CD4-positive, alpha-beta memory T cell (primary cell): Measurements from ENCODE around the gene KIFBP. TPM values are rescaled to one million over a fixed set of nuclear protein-coding genes. Genes with fewer than 3 reads are reported as not detected.
A peak's percentile ranks its signal among the peaks of the same experiment; 100 is the strongest.
"Not testable (repeated sequence)": the region's sequence is repeated elsewhere in the genome, so short reads cannot be mapped to it uniquely, and the experiment has no call there.

Experiments
- CTCF ChIA-PET: fragments of 350-600 bp; sonication (Branson Sonifier 250); formaldehyde crosslinking; loops from one replicate; lab custom pipeline; 2021; ENCODE audit warnings: inconsistent platforms; ENCODE audit not compliant: partially characterized antibody; lab: Charles Lee
- POLR2A ChIA-PET: fragments of 350-600 bp; sonication (Branson Sonifier 250); formaldehyde crosslinking; loops from one replicate; lab custom pipeline; 2021; ENCODE audit not compliant: partially characterized antibody; lab: Charles Lee
- DNase-seq, 5 donors: peaks; one replicate each; pipeline versions ENCODE4 v3.0.0 to v3.0.0-alpha.2; 2020 to 2022; ENCODE audit warnings: mixed read lengths in 1 of 5
- H3K27ac ChIP-seq: one replicate; pipeline ENCODE4 v1.7.0; 2013; ENCODE audit warnings: low read depth, low read length
- H3K27me3 ChIP-seq: 2 replicates; pipeline ENCODE4 v1.7.0; 2013; ENCODE audit warnings: mild to moderate bottlenecking, low read length, moderate library complexity; ENCODE audit not compliant: insufficient read depth
- H3K36me3 ChIP-seq: 2 replicates; pipeline ENCODE4 v1.7.0; 2013; ENCODE audit warnings: mild to moderate bottlenecking, low read length, moderate library complexity; ENCODE audit not compliant: insufficient read depth
- H3K4me1 ChIP-seq: 2 replicates; pipeline ENCODE4 v1.7.0; 2013; ENCODE audit warnings: mild to moderate bottlenecking, low read length, moderate library complexity; ENCODE audit not compliant: insufficient read depth
- H3K4me3 ChIP-seq, 2 donors: one replicate each; pipeline ENCODE4 v1.7.0; 2013; ENCODE audit warnings: low read length in 2 of 2, mild to moderate bottlenecking in 1 of 2
- H3K9me3 ChIP-seq, 2 donors: one replicate each; pipeline ENCODE4 v1.7.0; 2013; ENCODE audit warnings: low read length in 2 of 2, control low read depth in 1 of 2; ENCODE audit not compliant: control insufficient read depth in 1 of 2
- H3K27ac Mint-ChIP-seq, 7 donors: one replicate each; pipeline ENCODE4 v1.8.0; 2020 to 2021; ENCODE audit warnings: mixed read lengths in 7 of 7, mild to moderate bottlenecking in 6 of 7, inconsistent platforms in 3 of 7, moderate library complexity in 3 of 7
- H3K27me3 Mint-ChIP-seq, 2 donors: one replicate each; pipeline ENCODE4 v1.8.0; 2020 to 2021; ENCODE audit warnings: mixed read lengths in 2 of 2
- H3K36me3 Mint-ChIP-seq, 2 donors: one replicate each; pipeline ENCODE4 v1.8.0; 2020 to 2021; ENCODE audit warnings: mixed read lengths in 2 of 2, inconsistent platforms in 1 of 2, mild to moderate bottlenecking in 1 of 2
- H3K4me1 Mint-ChIP-seq, 4 donors: one replicate each; pipeline ENCODE4 v1.8.0; 2020 to 2021; ENCODE audit warnings: mixed read lengths in 4 of 4, mild to moderate bottlenecking in 1 of 4
- H3K4me3 Mint-ChIP-seq, 8 donors: one replicate each; pipeline ENCODE4 v1.8.0; 2020 to 2021; ENCODE audit warnings: mixed read lengths in 8 of 8, mild to moderate bottlenecking in 7 of 8, moderate library complexity in 6 of 8, inconsistent platforms in 3 of 8
- H3K9me3 Mint-ChIP-seq, 8 donors: one replicate each; pipeline ENCODE4 v1.8.0; 2020 to 2021; ENCODE audit warnings: mixed read lengths in 8 of 8, mild to moderate bottlenecking in 5 of 8, inconsistent platforms in 3 of 8, moderate library complexity in 1 of 8
- intact Hi-C: fragments of 100-400 bp; cut with micrococcal nuclease; formaldehyde crosslinking; loops from one replicate; pipeline ENCODE4 v1.15.1; 2023
- polyA plus RNA-seq, 2 donors: library from polyadenylated mRNA; unstranded; fragments of 300-500 nt; fragmentation: Illumina TruSeq; gene quantifications; one replicate each; pipeline ENCODE4 v1.2.3, GENCODE V29; 2021
- total RNA-seq, 2 experiments: library from RNA; stranded (reverse); gene quantifications; one replicate each; pipeline ENCODE4 v1.2.3, GENCODE V29; 2021

The KIFBP gene
- 10 to 100 TPM; 17.9 to 18.5 TPM for total RNA-seq
- polyA plus RNA-seq = 1 to 10 TPM; 2.7 to 8.1 TPM

GRCh38 chr10:68988530-68989316, at the start of gene KIFBP:
Gene KIFBP (plus strand): TSS chr10:68988803. CDS start chr10:68988833, 30 bp downstream.
- ChIA-PET POLR2A (interaction anchor here (0.8 to 4.1 kb wide), 16 partner anchors 11 to 388 kb away, joined by 3 to 25 read pairs (median 4); partner anchors contain the start of genes DDX21, DDX50, SRGN and SUPV3L1), CTCF (interaction anchor here (0.8 to 4.4 kb wide), 8 partner anchors 16 to 105 kb away, joined by 3 to 27 read pairs (median 7); partner anchors contain the start of gene DDX21)
- H3K4me1 Mint-ChIP-seq = peaks cover 36 to 63% (median 53%) of the 10 kb centered on the region in 4 donors

GRCh38 chr10:68938884-68939283, 49.7 kb upstream of the KIFBP start:
- Histone ChIP-seq H3K27ac (no peak overlapping the region), H3K36me3 (peaks cover 21% of the 10 kb centered on the region), H3K9me3 (no peaks in the 10 kb centered on the region), H3K4me1 (no peaks in the 10 kb centered on the region), H3K27me3 (no peaks in the 10 kb centered on the region), H3K4me3 (no peak overlapping the region)
- H3K27ac Mint-ChIP-seq = peak overlapping the region in 3 of 7 donors; percentile 19 to 78 (median 25)
- POLR2A ChIA-PET = no interaction called here
- CTCF ChIA-PET = interaction anchor here (1.1 kb wide), 1 partner anchor 17 kb away, joined by 3 read pairs; the partner anchor contains the start of gene DDX21
- no peak for DNase-seq
- H3K27me3 Mint-ChIP-seq = no peaks in the 10 kb centered on the region
- H3K4me1 Mint-ChIP-seq = peaks cover 0 to 13% (median 4%) of the 10 kb centered on the region in 4 donors
- no peak overlapping the region for H3K4me3 Mint-ChIP-seq
- no peaks in the 10 kb centered on the region for H3K9me3 Mint-ChIP-seq
- H3K36me3 Mint-ChIP-seq = peaks cover 32 to 58% of the 10 kb centered on the region in 2 donors
- intact Hi-C loops = no loop called here

More at GRCh38 chr10:68988530-68989316, at the start of gene KIFBP:
- H3K27ac ChIP-seq = peak within 1 kb of the TSS; percentile 71
- peak within 1 kb of the TSS; percentile 86 to 99 (median 98) for H3K27ac Mint-ChIP-seq
- peaks cover 49% of the 10 kb centered on the region for H3K4me1 ChIP-seq
- DNase-seq = peak; percentile 82 to 90 (median 84)
- H3K36me3 ChIP-seq = no peaks in the 10 kb centered on the region
- peak within 1 kb of the TSS; percentile 92 to 100 (median 99) for H3K4me3 Mint-ChIP-seq
- no peaks in the 10 kb centered on the region for H3K9me3 ChIP-seq
- H3K27me3 ChIP-seq = no peaks in the 10 kb centered on the region
- H3K9me3 Mint-ChIP-seq = peaks cover 0 to 4% (median 0%) of the 10 kb centered on the region in 8 donors
- H3K36me3 Mint-ChIP-seq = peaks cover 0 to 24% of the 10 kb centered on the region in 2 donors
- peak within 1 kb of the TSS; percentile 79 to 99 for H3K4me3 ChIP-seq
- intact Hi-C loops = loop anchor here (1.0 kb wide), 3 partner anchors 33 to 192 kb away; partner anchors contain the start of gene SUPV3L1
- no peaks in the 10 kb centered on the region for H3K27me3 Mint-ChIP-seq

- H3K27ac Mint-ChIP-seq, H3K27me3 ChIP-seq, H3K9me3 Mint-ChIP-seq, H3K4me1 ChIP-seq, H3K27ac ChIP-seq, H3K27me3 Mint-ChIP-seq, H3K4me3 ChIP-seq, H3K4me3 Mint-ChIP-seq, DNase-seq, H3K9me3 ChIP-seq, intact Hi-C loops: not testable (repeated sequence)
- H3K4me1 Mint-ChIP-seq = peaks cover 0 to 13% (median 4%) of the 10 kb centered on the region in 4 donors
- ChIA-PET POLR2A (interaction anchor here (3.1 kb wide), 1 partner anchor 15 kb away, joined by 9 read pairs; the partner anchor contains the start of gene DDX21), CTCF (interaction anchor here (0.8 to 1.2 kb wide), 2 partner anchors 63 to 153 kb away, joined by 3 read pairs; no protein-coding TSS in a partner anchor)
- peaks cover 24% of the 10 kb centered on the region for H3K36me3 ChIP-seq
- H3K36me3 Mint-ChIP-seq = peaks cover 29 to 54% of the 10 kb centered on the region in 2 donors
These were observed 47.7 kb upstream of the KIFBP start for GRCh38 chr10:68940917-68941316.

GRCh38 chr10:68950598-68950997, 38.0 kb upstream of the KIFBP start:
- ChIA-PET POLR2A (no interaction called here), CTCF (no interaction called here)
- peaks cover 16 to 21% of the 10 kb centered on the region in 2 donors for H3K36me3 Mint-ChIP-seq
- no peak overlapping the region for H3K4me3 ChIP-seq
- no peaks in the 10 kb centered on the region for H3K27me3 ChIP-seq
- no peak overlapping the region for H3K27ac ChIP-seq
- no peak for DNase-seq
- intact Hi-C loops = no loop called here
- no peak overlapping the region for H3K4me3 Mint-ChIP-seq
- H3K4me1 ChIP-seq = peaks cover 7% of the 10 kb centered on the region
- H3K9me3 Mint-ChIP-seq = no peaks in the 10 kb centered on the region
- H3K27ac Mint-ChIP-seq = no peak overlapping the region
- no peaks in the 10 kb centered on the region for H3K9me3 ChIP-seq
- H3K27me3 Mint-ChIP-seq = no peaks in the 10 kb centered on the region
- peaks cover 0 to 7% (median 3%) of the 10 kb centered on the region in 4 donors for H3K4me1 Mint-ChIP-seq
- H3K36me3 ChIP-seq = peaks cover 20% of the 10 kb centered on the region

GRCh38 chr10:68954904-68955303, 33.7 kb upstream of the KIFBP start:
- ChIA-PET POLR2A (interaction anchor here (1.9 to 3.1 kb wide), 8 partner anchors 13 to 234 kb away, joined by 6 to 25 read pairs (median 16); partner anchors contain the start of genes CCAR1, DDX50, KIFBP and SRGN), CTCF (interaction anchor here (1.1 to 5.2 kb wide), 13 partner anchors 12 to 173 kb away, joined by 3 to 53 read pairs (median 9); partner anchors contain the start of gene DDX50)
- Mint-ChIP-seq H3K4me1 (peaks cover 14 to 44% (median 32%) of the 10 kb centered on the region in 4 donors), H3K9me3 (peaks cover 0 to 8% (median 0%) of the 10 kb centered on the region in 8 donors), H3K4me3 (peak overlapping the region in 5 of 8 donors; percentile 39 to 67 (median 44)), H3K27ac (peak overlapping the region in 5 of 7 donors; percentile 64 to 99 (median 78)), H3K36me3 (peaks cover 4 to 30% of the 10 kb centered on the region in 2 donors), H3K27me3 (no peaks in the 10 kb centered on the region)
- Histone ChIP-seq H3K9me3 (no peaks in the 10 kb centered on the region), H3K27ac (no peak overlapping the region), H3K4me3 (no peak overlapping the region), H3K4me1 (peaks cover 36% of the 10 kb centered on the region), H3K36me3 (no peaks in the 10 kb centered on the region), H3K27me3 (no peaks in the 10 kb centered on the region)
- no peak for DNase-seq
- intact Hi-C loops = loop anchor here (1.0 to 5.0 kb wide), 4 partner anchors 33 to 552 kb away; partner anchors contain the start of gene KIFBP

GRCh38 chr10:68955355-68955831, 33.2 kb upstream of the KIFBP start:
- ChIA-PET POLR2A (interaction anchor here (0.9 to 3.1 kb wide), 19 partner anchors 8 to 622 kb away, joined by 3 to 25 read pairs (median 6); partner anchors contain the start of genes CCAR1, DDX50, KIFBP and PBLD), CTCF (interaction anchor here (1.0 to 5.2 kb wide), 16 partner anchors 9 to 622 kb away, joined by 3 to 53 read pairs (median 7); partner anchors contain the start of gene DDX50)
- Mint-ChIP-seq H3K36me3 (peaks cover 7 to 33% of the 10 kb centered on the region in 2 donors), H3K4me3 (peak overlapping the region; percentile 97 to 100 (median 100)), H3K4me1 (peaks cover 16 to 47% (median 35%) of the 10 kb centered on the region in 4 donors), H3K27me3 (no peaks in the 10 kb centered on the region), H3K27ac (peak overlapping the region; percentile 98 to 100 (median 100)), H3K9me3 (peaks cover 0 to 8% (median 0%) of the 10 kb centered on the region in 8 donors)
- no peaks in the 10 kb centered on the region for H3K9me3 ChIP-seq
- no peaks in the 10 kb centered on the region for H3K36me3 ChIP-seq
- peak overlapping the region; percentile 100 for H3K27ac ChIP-seq
- H3K27me3 ChIP-seq = no peaks in the 10 kb centered on the region
- intact Hi-C loops = loop anchor here (1.0 to 5.0 kb wide), 4 partner anchors 33 to 552 kb away; partner anchors contain the start of gene KIFBP
- peaks cover 40% of the 10 kb centered on the region for H3K4me1 ChIP-seq
- peak in 1 of 5 donors; percentile 46 for DNase-seq
- H3K4me3 ChIP-seq = peak overlapping the region; percentile 64 to 97
